Bronchial epithelial cell (primary cell): ENCODE data around the gene RASSF1. TPM values are rescaled to one million over a fixed set of nuclear protein-coding genes. Genes with fewer than 3 reads are reported as not detected.

Experiments
- DNase-seq: peaks from one replicate; pipeline ENCODE4 v3.0.0-alpha.2; 2010; ENCODE audit warnings: low read depth
- FAIRE-seq: peaks from 2 replicates; lab custom pipeline; 2011; peaks lifted over from hg19 to GRCh38; lab: Jason Lieb, UNC
- H3K27me3 ChIP-seq: 2 replicates; pipeline ENCODE4 v1.5.1; 2011; ENCODE audit warnings: low read length; ENCODE audit not compliant: control insufficient read depth, insufficient read depth
- H3K36me3 ChIP-seq: 2 replicates; pipeline ENCODE4 v1.5.1; 2011; ENCODE audit warnings: low read length; ENCODE audit not compliant: control insufficient read depth, insufficient read depth
- H3K4me3 ChIP-seq: 2 replicates; pipeline ENCODE4 v1.5.1; 2011; ENCODE audit warnings: mild to moderate bottlenecking, low read depth, low read length, control low read depth
- CTCF ChIP-seq: IDR thresholded peaks from 2 replicates; pipeline ENCODE4 v1.5.1; 2011; ENCODE audit warnings: mild to moderate bottlenecking, moderate library complexity, low read length, control low read depth, inconsistent platforms; ENCODE audit not compliant: insufficient read depth, severe bottlenecking
- total RNA-seq: library from RNA; depleted of rRNA; stranded (reverse); fragments of >200 nt; gene quantifications from 2 replicates; pipeline ENCODE4 v1.2.1, GENCODE V29; 2014

The RASSF1 gene
- total RNA-seq: 15.5 and 25.5 TPM in 2 replicates

GRCh38 chr3:50340448-50341329 is at the start of gene RASSF1:
TSS of gene RASSF1 (minus strand) at chr3:50340836. CDS start at chr3:50340805, 31 bp downstream.
- Histone ChIP-seq H3K27me3 (no peaks in the 10 kb centered on the region), H3K4me3 (peak within 1 kb of the TSS; percentile 44), H3K36me3 (no peaks in the 10 kb centered on the region)
- TF ChIP-seq CTCF: no peak
- DNase-seq: peak; percentile 42
- no peak for FAIRE-seq

GRCh38 chr3:50389414-50389767 is 48.8 kb upstream of the RASSF1 start:
- Histone ChIP-seq H3K36me3 (no peaks in the 10 kb centered on the region), H3K4me3 (no peak overlapping the region), H3K27me3 (peaks cover 15% of the 10 kb centered on the region)
- TF ChIP-seq CTCF: no peak
- FAIRE-seq (no peak), DNase-seq (no peak)

GRCh38 chr3:50388720-50389413 is 48.2 kb upstream of the RASSF1 start:
- no peak overlapping the region for H3K4me3 ChIP-seq
- TF ChIP-seq CTCF: no peak

GRCh38 chr3:50388016-50388719 is 47.5 kb upstream of the RASSF1 start:
- peak; percentile 54 for TF ChIP-seq CTCF
- DNase-seq (no peak), FAIRE-seq (no peak)
- Histone ChIP-seq H3K36me3 (no peaks in the 10 kb centered on the region), H3K27me3 (peaks cover 7% of the 10 kb centered on the region), H3K4me3 (no peak overlapping the region)

More at GRCh38 chr3:50388720-50389413, 48.2 kb upstream of the RASSF1 start:
- Histone ChIP-seq H3K36me3 (no peaks in the 10 kb centered on the region), H3K27me3 (peaks cover 13% of the 10 kb centered on the region)
- FAIRE-seq (no peak), DNase-seq (no peak)

GRCh38 chr3:50385754-50386153 is 45.1 kb upstream of the RASSF1 start:
- FAIRE-seq (no peak), DNase-seq (no peak)
- no peak for TF ChIP-seq CTCF
- no peak overlapping the region for H3K4me3 ChIP-seq
- H3K36me3 ChIP-seq: no peaks in the 10 kb centered on the region
- H3K27me3 ChIP-seq: peaks cover 5% of the 10 kb centered on the region
